ENCODE measurements around the gene OR14C36. TPM values are rescaled to one million over a fixed set of nuclear protein-coding genes. Genes with fewer than 3 reads are reported as not detected.

The OR14C36 gene
- total RNA-seq, 4 donors from 2014 or later: not detected

DNA sequence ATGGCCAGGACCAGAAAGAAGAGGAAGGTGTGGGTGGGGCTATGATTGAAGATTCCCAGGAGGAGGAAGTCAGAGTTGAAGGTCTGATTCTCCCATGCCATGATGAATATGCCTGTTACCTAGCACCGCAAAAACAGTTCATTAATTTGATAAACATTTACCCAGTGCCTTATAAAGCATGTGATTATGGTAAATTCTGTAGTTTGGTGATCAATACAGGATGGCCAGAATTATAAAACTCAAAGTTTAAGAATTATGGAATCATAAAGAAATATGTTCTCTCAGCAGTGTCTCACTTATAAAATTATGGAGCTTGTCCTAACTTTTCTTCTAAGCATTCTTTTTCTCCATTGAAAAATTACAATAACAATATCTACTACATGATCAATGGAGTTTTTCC is 24.1 kb upstream of the OR14C36 start, which contains the start of gene OR2M7:
Gene OR2M7, minus strand, starts transcription at position 101 of the 400 bp plus-strand sequence. Its CDS starts 0 bp downstream, at position 101.
- H3K4me3 ChIP-seq: no peak within 1 kb of the TSS
- H3K9me3 ChIP-seq: no peaks in the 10 kb centered on the region
- H3K27ac ChIP-seq: no peak within 1 kb of the TSS
- no peak for DNase-seq (ENCODE audit: low spot score in 2 of 2)
- H3K36me3 ChIP-seq: no peaks in the 10 kb centered on the region
- H3K27me3 ChIP-seq: no peaks in the 10 kb centered on the region
- no peak for TF ChIP-seq POLR2A (IDR thresholded peaks at IDR 0.05)
- no peak for TF ChIP-seq EP300 (IDR thresholded peaks at IDR 0.05)
- no peak for TF ChIP-seq POLR2AphosphoS5 (IDR thresholded peaks at IDR 0.05)
- TF ChIP-seq, protein P1, sequence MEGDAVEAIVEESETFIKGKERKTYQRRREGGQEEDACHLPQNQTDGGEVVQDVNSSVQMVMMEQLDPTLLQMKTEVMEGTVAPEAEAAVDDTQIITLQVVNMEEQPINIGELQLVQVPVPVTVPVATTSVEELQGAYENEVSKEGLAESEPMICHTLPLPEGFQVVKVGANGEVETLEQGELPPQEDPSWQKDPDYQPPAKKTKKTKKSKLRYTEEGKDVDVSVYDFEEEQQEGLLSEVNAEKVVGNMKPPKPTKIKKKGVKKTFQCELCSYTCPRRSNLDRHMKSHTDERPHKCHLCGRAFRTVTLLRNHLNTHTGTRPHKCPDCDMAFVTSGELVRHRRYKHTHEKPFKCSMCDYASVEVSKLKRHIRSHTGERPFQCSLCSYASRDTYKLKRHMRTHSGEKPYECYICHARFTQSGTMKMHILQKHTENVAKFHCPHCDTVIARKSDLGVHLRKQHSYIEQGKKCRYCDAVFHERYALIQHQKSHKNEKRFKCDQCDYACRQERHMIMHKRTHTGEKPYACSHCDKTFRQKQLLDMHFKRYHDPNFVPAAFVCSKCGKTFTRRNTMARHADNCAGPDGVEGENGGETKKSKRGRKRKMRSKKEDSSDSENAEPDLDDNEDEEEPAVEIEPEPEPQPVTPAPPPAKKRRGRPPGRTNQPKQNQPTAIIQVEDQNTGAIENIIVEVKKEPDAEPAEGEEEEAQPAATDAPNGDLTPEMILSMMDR (IDR thresholded peaks at IDR 0.05): no peak
- no peaks in the 10 kb centered on the region for H3K4me1 ChIP-seq
- 86% methylated on average over 1 of the region's 1 CpG for whole genome bisulfite sequencing

DNA sequence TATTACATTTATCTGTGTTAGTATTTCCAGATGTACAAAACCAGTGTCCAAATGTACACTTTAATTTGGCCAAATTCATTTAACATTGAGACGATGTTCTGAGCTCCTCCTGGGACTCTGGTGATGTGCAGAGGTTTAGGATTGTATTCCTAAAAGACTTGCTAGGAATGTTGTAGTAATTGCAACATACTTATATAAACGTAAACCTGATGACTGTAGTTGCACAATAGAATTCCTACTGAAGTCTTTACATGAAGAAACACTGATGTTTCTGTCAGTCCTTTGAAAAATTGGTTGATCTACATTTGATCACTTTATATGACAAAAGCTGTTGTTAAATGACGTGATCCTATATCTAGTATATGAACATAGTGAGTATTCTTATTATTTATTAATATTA is 5.1 kb upstream of the OR14C36 start:
- TF ChIP-seq POLR2A (IDR thresholded peaks at IDR 0.05) (no peak), EP300 (IDR thresholded peaks at IDR 0.05) (no peak), POLR2AphosphoS5 (IDR thresholded peaks at IDR 0.05) (no peak)
- TF ChIP-seq, protein P1 (IDR thresholded peaks at IDR 0.05): no peak
- no peaks in the 10 kb centered on the region for H3K36me3 ChIP-seq
- H3K27me3 ChIP-seq: no peaks in the 10 kb centered on the region
- H3K4me3 ChIP-seq: no peak overlapping the region
- no peak overlapping the region for H3K27ac ChIP-seq
- H3K4me1 ChIP-seq: no peaks in the 10 kb centered on the region
- H3K9me3 ChIP-seq: no peaks in the 10 kb centered on the region
- no peak for DNase-seq (ENCODE audit: low spot score in 2 of 2)
- 49% methylated on average over 3 of the region's 3 CpGs for WGBS

DNA sequence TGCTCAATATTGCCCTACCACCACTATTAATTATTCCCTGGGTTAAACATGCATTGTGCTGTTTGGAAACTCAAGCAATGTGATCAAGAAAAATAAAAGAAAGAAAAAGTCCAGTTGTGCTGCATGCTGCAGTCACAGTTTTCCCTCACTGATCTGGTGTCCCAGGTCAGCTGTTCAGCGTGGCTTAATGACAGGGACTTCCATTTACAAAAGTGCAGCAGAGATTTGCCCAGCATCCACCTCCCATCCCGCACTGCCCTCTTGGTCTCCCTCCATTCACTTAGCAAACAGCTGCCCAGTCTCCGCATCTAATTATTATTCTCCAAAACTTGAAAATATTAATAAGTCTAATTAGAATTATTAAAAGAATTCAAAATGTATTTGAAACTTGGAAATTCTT is 10.8 kb downstream of the OR14C36 start:
- Histone ChIP-seq H3K27ac (no peak overlapping the region), H3K9me3 (no peaks in the 10 kb centered on the region), H3K4me1 (no peaks in the 10 kb centered on the region), H3K4me3 (no peak overlapping the region), H3K36me3 (no peaks in the 10 kb centered on the region), H3K27me3 (no peaks in the 10 kb centered on the region)
- TF ChIP-seq, protein P1 (IDR thresholded peaks at IDR 0.05): no peak
- TF ChIP-seq EP300 (IDR thresholded peaks at IDR 0.05) (no peak), POLR2A (IDR thresholded peaks at IDR 0.05) (no peak), POLR2AphosphoS5 (IDR thresholded peaks at IDR 0.05) (no peak)
- no peak for DNase-seq (ENCODE audit: low spot score in 2 of 2)
- WGBS: 81% methylated on average over 3 of the region's 3 CpGs

DNA sequence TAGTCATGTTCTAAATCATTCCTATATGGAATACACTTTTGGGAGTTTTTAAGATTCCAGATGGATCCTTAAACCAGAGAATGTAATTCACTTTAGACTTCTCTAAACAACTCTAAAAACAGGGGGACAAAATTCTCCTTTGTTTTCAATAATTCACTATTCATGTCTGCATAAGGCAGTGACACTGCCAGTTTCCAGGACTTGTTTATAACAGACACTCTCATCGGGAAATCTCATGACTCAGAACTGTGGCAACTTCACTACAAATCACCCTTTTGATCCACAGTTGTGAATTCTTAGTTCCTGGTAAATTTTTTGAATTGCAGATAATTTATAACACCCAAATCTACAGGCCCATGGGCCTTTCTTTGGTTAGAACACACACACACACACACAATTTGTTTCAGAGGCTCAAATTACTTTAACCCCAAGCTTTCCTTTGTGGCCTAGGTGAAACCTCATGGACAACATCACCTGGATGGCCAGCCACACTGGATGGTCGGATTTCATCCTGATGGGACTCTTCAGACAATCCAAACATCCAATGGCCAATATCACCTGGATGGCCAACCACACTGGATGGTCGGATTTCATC is 12.6 kb downstream of the OR14C36 start, which contains the start of gene OR2T4:
Gene OR2T4, plus strand, starts transcription at position 545 of the 595 bp plus-strand sequence. Its CDS starts 0 bp downstream, at position 545.
- 56% methylated on average over 3 of the region's 3 CpGs for WGBS
- Histone ChIP-seq H3K4me1 (no peaks in the 10 kb centered on the region), H3K36me3 (no peaks in the 10 kb centered on the region), H3K4me3 (no peak within 1 kb of the TSS), H3K9me3 (no peaks in the 10 kb centered on the region), H3K27ac (no peak within 1 kb of the TSS), H3K27me3 (no peaks in the 10 kb centered on the region)
- TF ChIP-seq EP300 (IDR thresholded peaks at IDR 0.05): no peak
- TF ChIP-seq POLR2A (IDR thresholded peaks at IDR 0.05): no peak
- TF ChIP-seq, protein P1 (IDR thresholded peaks at IDR 0.05): no peak
- no peak for DNase-seq (ENCODE audit: low spot score in 2 of 2)

DNA sequence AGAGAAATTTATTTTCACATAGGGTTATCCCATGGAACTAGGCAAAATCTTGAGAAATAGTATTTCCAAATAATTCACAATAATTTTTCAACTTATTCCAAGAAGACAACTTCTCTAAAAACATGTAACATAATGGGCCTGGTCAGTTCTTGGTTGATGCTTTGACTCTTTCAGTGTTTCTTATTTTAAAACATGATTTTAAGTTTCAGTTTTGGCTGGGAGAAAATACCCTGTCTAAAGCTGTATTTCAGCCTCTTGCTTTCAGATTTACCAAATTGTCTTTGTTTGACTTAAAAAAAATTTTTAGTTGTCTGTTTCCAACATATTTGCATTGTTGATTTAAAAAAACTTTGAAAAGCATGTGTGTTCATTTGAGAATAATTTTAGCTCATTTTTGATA is 18.0 kb downstream of the OR14C36 start:
- H3K27ac ChIP-seq: no peak overlapping the region
- TF ChIP-seq EP300 (IDR thresholded peaks at IDR 0.05) (no peak), POLR2AphosphoS5 (IDR thresholded peaks at IDR 0.05) (no peak), POLR2A (IDR thresholded peaks at IDR 0.05) (no peak)
- TF ChIP-seq, protein P1 (IDR thresholded peaks at IDR 0.05): no peak
- no peaks in the 10 kb centered on the region for H3K9me3 ChIP-seq
- no peaks in the 10 kb centered on the region for H3K27me3 ChIP-seq
- H3K36me3 ChIP-seq: no peaks in the 10 kb centered on the region
- DNase-seq (ENCODE audit: low spot score in 2 of 2): no peak
- H3K4me1 ChIP-seq: no peaks in the 10 kb centered on the region
- H3K4me3 ChIP-seq: no peak overlapping the region

All from suprapubic skin (tissue), 4 donors.